NCI-H2081 (cell line): Measurements from ENCODE around the gene NPTXR.

Experiments
- DNase-seq, 2 experiments: peaks; one replicate each; lab custom pipeline; 2025; lab: John Stamatoyannopoulos, UW

NPTXR gene

DNA sequence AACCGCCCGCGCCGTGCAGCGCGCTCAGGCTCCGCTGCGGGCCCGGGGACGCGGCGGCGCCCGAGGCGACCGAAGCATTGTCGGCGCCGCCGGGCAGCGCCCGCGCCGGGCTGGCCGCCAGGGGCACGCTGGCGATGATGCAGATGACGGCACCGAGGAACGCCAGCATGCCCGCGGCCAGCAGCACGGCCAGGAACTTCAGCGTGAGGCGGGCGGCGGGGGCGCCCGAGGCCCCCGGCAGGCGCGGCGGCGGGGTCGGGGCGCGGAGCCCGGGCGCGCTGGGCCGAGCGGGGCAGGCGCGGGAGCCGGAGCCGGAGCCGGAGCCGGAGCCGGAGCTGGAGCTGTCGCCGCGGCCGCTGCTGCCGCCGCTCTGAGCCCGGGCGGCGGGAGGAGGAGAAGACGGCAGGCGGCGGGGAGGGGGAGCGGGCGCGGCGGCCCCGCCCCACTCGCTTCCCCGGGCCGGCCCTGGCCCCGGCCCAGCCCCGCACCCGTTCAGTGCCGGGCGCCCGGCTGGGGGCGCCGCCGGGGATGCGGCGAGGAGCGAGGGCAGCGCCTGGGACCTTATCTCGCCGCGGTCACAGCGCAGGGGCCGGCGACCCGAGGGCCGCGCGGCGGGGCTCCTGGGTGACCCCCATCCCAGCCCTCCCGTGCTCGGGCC, at the start of gene NPTXR:
NPTXR (minus strand) TSS at position 372 of the 658 bp plus-strand sequence.
- no peak for DNase-seq

DNA sequence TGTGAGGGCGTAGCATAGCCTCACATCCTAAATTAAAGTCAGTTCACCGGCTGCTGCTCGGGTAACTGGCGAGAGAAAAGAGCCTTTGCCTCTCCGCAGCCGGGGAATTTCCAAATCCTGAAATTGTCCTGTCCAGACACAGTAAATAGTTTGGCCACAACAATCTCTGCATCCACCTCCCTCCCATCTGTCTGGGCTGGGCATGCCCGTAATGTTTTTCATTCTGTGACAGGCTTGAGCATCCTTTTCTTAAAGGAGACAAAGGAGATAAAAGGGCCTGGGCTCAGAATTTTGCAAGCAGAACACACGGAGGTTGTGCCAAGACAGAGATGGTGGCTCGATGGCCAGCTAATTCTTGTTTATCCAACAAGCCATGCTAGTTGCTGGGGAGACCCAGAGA, 47.4 kb upstream of the NPTXR start:
- no peak for DNase-seq

DNA sequence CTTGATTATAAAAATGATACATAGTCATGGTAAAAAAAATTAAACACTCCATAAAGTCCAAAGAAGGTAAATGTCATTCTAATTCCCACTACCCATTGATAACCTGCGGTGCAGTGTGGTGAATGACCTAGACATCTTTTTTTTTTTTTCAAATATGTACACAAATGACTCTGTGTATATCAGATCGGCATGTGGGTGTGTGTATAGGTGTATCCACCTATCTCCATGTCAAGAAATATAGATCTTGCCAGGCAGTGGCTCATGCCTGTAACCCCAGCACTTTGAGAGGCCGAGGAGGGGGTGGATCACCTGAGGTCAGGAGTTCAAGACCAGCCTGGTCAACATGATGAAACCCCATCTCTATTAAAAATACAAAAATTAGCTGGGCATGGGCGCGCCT, 46.5 kb upstream of the NPTXR start:
- DNase-seq: no peak

DNA sequence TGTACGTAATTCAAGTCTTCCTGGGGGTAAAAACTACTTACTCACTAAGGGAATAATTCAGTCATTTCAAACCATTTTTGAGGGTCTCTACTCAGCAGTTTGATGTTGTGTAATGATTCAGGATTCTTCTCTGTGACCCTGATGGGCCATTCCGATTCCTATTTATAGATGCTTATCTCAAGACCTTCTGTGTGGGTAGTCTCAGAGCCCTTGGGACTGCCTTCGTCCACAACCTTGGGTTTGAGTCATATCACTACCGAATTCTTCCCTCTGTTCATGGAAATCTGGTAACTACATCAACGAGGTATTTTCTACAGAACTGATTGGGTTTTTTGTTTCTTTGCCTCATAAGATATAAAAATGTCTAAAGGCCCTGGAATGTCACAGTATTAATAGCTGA, 42.5 kb upstream of the NPTXR start:
- DNase-seq: no peak

DNA sequence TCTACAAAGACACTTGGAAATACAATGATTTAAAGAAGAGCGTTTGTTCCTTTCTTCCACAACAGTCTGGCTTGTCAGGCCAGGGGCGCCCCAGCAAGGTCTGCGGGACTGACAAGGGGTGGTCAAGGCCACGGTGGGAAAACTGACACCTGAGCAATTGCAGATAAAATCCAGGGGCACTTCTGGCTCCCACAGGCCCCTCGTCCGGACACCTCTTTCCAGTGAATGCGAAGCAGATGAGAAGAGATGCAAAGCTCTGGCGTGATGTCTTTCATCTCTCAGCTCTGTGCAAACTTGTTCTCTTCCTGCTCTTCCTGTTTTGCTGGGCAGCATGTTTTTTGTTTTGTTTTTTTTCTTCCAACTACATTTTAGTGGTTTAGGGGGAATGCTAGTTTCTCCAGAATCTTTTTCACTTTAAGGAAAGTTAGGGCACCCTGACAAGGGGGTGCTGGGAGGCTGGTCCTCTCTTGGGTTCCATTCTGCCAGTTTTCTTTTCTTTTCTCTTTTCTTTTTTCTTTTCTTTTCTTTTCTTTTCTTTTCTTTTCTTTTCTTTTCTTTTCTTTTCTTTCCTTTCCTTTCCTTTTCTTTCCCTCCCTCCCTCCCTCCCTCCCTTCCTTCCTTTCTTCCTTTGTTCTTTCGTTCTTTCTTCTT, 39.3 kb upstream of the NPTXR start:
- no peak for DNase-seq

DNA sequence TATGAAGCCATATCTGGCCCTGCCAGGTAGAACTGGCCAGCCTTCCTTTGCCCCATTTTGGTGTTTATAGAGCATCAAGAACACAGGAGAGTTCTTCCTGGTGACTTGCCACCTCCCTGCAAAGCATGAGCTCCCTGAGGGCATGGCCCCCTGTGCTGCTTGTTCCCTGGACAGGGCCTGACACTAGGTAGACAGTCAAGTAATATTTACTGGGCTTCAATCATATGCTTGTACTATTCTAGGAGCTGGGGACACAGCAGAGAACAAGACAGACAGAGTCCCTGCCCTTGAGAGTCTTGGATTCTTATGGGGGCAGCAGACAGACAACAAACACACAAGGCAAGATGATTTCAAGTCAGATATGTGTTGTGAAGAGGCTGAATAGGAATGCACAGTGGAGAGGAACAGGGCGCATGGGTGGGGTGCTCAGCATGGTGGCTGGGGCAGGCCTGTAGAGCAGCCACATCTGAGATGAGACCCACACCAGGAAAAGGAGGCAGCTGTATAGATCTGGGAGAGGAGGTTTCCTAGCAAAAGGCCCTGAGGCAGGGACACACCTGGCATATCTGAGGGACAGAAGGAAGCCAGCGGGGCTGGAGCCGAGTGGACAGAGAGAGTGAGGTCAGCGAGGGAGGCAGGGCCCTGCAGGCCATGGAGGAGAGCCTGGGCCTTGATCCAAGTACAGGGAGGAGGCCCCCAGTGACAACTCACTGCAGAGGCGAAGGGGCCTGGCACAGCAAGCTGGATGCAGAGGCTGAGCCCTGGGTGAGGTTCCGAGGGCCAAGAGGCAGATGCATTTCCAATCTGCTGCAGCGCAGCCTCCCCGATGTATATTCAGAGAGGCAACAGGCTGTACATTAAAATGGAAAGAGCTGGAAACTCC, 38.4 kb upstream of the NPTXR start:
- no peak for DNase-seq

DNA sequence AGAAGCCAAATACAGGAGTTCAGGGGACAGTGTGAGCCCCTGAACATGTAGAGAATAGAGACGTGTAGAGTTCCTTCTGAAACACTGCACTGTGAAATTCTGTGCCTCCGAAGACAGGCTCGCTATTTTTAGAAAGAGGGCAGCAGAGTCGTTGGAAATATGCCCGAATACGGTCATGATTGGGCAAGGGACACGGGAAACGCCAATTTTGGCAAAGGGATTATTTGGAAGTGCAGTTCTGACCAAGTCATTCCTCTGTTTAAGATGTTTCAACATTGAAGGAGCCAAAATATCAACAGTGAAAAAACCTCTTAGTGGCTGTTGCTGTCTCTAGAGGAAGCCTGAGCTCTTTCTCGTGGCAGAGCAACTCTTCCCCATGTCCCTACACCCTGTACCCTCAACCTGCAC, 37.6 kb upstream of the NPTXR start:
- DNase-seq: no peak

DNA sequence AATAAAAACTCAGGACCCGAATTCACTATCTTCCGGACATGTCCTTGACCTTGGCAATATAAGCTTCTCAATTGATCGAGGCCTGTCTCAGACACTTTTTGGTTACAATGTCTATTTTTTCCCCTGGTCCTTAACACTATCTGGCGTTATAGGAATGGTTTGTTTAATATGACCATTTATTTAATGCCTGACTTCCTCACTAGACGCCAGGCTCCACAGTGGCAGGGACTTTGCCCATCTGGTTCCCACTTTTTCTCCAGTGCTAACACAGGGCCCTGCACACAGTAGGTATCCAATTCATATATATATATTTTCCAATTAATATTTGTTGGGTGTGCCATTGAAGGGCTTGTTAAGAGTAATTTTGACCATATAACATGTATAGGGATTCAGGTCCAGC, 36.1 kb upstream of the NPTXR start:
- DNase-seq: no peak

DNA sequence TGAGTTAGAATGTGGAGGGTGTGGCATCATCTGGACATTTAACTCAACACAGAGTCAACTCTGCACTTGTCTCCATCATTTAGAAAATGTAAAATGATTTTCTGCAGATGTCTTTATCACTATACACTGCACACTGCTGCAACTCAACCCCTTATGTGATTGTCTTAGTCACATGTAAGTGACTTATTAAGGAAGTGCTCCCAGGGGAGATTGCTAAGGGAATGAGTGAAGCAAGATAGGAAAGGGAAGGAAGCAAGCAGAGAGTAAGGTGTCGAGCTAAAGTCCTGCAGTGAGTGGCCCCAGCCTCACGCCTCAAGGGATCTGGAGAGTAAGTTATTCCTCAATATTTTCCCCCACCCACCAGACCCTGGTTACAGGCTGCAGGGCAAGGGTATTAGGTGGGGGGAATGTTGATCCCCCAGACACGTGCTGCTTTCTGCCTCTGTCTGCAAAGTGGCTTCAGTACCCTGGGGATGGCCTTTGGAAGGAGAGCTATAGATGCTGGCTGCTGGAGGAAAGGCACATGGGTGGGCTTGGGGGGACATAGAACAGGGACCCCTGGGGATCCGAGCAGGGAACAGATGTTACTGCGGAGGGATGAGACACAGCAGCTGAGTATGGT, 35.4 kb upstream of the NPTXR start:
- DNase-seq: no peak

DNA sequence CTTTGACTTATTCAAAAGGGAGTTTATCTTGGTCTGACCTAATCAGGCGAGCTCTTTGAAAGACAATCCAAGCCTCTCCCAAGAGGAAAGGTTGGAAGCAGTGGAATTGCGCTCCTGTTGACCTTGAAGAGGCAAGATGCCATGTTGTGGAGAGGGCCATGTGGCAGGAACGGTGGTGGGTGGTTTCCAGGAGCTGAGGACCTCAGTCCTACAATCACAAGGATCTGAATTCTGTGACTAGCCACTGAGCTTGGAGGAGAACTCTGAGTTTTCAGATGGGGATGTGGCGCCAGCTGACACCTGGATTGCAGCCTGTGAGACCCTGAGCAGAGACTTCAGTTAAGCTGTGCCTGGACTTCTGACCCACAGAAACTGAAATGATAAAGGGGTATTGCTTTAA, 34.2 kb upstream of the NPTXR start:
- DNase-seq: no peak

DNA sequence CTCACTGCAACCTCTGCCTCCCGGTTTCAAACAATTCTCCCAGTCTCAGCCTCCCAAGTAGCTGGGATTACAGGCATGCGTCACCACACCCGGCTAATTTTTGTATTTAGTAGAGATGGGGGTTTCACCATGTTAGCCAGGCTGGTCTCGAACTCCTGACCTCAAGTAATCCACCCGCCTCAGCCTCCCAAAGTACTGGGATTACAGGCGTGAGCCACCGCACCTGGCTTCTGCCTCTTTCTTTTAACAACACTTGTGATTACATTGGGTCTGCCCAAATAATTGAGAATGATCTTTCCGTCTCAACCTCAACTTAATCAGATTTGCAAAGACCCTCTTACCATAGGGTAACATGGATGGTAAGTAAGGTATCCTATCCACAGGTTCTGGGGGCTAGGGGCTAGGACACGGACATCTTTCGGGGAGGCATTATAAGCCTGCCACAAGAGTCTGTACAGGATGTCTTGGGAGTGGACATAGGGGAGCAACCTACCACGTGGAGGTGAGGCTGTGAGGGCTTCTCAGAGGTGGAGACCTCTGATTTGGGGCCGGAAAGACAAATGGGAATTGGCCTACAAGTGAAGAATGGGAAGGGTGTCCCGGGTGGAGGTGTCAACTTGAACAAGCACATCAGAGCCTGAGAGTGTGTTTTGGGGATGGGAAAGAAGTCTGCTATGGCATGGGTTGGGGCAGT, 30.8 kb upstream of the NPTXR start:
- DNase-seq: no peak

DNA sequence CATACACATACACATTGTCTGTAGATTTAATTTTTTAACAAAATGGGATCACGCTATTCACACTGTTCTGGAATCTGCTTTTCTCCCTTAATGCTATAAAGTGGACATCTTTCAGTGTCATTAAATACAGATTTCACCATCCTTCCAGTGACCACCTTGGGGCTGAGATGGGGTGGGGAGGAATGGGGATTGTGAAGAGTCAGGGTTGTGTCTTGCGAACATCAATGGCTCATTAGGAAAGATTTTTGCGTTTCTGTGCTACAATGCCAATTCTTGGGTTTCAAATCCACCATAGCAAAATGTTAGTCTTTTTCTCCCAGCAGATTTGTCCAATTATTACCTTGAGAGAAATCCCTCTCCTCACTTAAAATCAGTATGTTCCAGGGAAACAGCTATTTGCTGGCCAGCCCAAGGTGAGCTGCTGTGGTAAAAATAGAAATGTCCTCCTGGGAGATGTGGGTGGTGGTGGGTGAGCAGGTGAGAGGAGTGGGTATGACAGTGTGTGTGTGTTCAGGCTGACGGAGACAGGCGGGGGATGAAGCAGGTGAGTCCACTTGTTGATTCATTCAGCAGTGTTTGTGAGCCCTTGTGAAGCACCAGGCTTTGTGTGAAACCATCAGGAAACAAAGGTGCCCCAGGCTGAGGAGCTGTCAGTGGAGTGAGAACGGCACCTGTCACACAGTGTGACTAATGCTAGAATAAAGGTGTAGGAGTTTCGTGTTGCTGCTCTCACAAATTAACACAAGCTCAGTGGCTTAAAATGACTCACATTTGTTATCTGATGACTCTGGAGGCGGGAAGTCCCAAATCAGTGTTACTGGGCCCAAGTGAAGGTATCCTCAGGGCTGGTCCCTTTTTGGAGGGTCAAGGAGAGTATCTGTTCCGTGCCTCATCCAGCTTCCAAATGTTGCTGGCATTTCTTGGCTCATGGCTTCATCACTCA, 29.9 kb upstream of the NPTXR start:
- peak; percentile 15 to 37 for DNase-seq

DNA sequence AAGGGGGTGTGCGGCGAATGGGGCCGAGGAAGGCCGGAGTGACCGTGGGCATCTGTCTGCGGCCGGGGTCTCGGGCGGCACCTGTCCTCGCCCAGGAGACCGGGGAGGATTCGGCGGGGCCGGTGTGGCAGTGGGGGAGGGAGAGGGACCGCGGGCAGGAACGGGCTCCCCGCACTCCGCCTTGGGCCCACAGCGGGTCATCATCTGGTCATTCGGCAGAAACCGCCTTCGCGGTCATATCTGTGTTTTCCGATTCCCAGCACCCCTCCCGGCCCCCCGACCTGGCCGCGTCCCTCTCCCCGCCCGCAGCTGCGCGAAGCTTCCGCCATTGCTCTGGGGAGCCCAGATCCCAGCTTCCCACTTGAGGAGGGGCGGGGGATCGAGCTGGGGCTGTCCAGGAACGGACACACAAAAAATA, 29.0 kb upstream of the NPTXR start:
- peak; percentile 5 to 25 for DNase-seq

DNA sequence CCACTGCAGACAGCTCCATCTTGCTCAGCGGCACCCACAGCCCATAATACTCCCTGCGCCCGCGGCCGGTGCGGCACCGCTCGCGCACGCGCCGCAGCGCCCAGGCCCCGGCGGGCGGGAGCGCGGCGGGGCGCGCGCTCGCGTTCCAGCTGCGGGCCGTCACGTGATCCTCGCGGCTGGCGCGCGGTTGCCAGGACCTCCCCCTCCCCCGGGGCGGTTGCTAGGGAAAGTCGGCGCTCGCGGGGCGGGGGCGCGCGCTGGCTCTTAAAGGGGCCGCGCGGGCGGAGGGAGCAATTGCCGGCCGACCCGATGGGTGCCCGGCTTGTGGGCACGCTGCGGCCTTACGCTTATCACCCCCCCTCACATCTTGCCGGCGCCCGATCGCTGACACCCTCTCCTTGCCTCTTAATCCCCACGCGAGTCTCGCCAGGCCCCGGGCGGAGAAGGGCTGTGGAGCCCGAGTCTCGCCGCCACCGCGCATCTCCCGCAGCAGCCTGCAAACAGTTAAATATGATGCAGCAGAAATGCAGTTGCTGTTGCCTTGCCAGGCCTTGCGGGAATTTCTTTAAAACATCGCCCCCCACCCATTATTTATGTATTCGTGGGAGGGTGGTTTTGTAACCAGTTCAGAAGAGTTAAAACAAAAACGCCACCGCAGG, 28.5 kb upstream of the NPTXR start, which contains the start of gene CBX6:
CBX6 (minus strand) TSS at position 45 of the 659 bp plus-strand sequence; CDS start at position 19, 26 bp downstream.
- DNase-seq: peak; percentile 86 to 87

DNA sequence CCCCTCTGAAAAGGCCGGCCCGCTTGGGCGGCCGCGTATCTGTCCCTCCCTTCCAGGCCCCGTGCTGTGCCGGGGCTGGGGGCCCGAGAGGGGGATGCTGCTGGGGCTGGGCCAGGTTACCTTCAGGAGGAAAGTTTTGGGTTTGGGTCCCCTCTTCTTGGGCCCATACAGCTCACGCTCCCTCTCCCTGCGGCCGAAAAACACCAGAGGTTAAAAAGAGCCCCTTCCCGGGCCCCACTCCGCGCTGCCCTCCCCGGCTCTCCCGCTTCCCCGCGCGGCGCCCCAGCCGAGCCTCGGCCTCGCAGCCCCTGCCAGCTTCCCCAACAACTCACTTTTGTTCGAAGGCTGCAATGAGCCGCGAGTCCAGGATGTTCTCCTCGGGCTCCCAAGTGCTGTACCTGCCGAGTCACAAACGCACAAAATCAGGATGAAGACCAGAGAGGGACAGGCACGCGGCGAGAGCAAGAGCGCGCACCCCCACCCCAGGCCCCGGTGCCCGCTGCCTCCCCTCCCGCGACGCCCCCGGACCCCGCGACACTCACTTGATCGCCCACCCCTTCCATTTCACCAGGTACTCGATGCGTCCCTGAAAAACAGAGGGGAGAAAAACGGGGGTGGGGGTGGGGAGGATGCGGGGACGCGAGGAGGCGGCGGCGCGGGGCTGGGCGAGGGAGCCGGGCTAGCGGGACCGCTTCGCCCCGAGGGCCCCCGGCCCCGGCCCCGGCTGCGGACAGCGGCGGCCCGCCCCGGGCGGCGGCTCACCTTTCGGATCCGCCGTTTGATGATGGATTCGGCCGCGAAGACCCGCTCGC, 27.7 kb upstream of the NPTXR start:
- no peak for DNase-seq

DNA sequence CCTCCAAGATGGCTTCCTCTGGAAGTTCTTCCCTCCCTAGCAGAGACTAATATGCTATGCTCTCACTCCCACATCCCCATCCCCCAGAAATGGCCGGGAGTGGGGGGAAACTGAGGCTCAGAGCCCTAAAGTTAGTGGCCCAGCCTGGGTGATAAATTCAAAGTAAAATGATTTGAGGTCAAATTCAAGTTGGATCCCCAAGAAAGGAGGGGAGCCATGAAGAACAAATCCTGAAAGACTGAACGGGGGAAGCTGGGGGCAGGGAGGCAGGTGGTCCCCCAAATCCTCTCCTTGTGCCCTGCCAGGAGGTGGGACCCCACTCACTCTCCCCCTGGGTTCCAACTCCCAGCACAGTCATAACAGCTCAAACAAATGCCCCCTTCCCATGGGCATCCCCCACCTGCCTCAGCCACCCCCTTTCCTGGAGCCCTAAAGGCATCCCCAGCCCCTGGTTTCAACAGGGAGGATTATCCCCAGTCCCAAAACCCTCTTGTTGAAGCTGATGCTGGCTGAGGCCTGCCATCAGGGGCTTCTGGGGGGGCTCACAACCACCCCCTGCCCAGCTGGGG, 27.0 kb upstream of the NPTXR start:
- DNase-seq: no peak

DNA sequence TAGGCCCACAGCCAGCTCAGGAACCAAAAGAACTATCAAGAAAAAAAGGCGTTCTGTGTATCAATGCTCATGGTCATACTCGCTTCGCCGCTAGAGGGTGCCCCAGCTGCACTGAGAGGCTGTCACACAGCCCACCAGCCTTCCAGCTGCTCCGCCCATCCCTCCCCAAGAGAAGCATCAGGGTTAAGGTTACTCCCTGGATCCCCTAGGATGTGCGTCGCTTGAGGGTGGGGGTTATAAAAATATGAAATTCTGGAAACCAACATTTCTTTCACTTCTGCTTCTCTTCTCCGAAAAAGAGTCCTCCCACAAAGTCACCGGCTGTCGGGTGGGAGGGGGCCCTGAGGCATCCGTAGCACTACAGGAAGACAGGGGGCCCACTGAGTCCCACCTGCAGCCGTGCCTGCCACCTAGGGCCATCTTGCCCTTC, 26.5 kb upstream of the NPTXR start:
- DNase-seq: peak; percentile 69 to 78

DNA sequence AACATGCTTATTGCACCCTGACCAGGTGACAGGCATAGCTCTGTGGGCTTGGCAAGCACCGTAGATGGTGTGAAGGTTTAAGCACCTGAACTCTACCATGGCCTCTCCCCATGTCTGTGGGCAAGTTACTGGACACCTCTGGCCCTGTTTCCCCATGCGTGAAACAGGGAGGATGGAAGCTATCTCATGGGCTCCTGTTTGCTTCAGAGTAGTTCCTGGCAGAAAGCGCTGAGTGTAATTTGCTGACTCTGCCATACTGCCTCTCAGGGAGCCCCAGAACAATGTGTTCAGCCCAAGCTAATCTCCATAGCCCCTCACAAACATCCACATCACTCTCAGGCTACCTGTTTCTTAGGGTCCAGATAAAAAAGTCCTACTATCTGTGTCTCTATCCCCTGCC, 25.8 kb upstream of the NPTXR start:
- no peak for DNase-seq

DNA sequence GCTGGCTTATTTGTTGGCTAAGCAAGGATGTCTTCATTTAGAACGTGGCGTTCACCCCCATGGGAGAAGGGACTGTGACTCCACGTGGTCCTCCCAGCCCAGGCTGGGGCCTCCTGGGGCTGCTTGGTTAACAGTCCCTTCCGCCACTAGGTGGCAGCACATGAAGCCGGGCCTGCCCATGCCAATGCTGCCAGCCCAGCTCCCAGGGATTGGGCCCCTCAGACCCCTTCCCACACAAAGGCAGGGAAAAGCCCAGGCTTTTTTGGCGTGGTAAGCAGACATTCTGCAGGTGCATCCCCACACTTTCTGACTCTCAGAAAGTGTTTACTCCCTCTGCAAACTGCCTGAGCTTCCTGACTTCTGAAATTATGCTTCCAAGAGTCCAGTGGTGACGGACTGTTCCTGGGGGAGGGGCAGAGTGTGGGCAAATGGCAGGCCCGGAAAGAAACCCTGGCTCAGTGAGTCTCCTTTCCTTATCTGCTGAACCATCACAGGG, 25.1 kb upstream of the NPTXR start:
- peak; percentile 57 to 66 for DNase-seq
